HCT116 (cell line): Measurements from ENCODE around the gene SERHL2.
"Not testable (repeated sequence)": the region's sequence is repeated elsewhere in the genome, so short reads cannot be mapped to it uniquely, and the experiment has no call there.

Experiments used
- CEBPB ChIP-seq: IDR thresholded peaks from 2 replicates; pipeline ENCODE4 v1.6.1; 2012; ENCODE audit warnings: low read depth
- EGR1 ChIP-seq: IDR thresholded peaks from 2 replicates; pipeline ENCODE4 v1.6.1; 2012; ENCODE audit warnings: low read depth
- EZH2 ChIP-seq: fragments of 200-600 bp; sonication (generic); IDR thresholded peaks from 2 replicates; pipeline ENCODE4 v1.6.1; 2017; ENCODE audit warnings: antibody characterized with exemption, mixed run types
- EZH2phosphoT487 ChIP-seq: fragments of 200-600 bp; IDR thresholded peaks from 2 replicates; pipeline ENCODE4 v1.6.1; 2018; ENCODE audit warnings: antibody characterized with exemption, borderline replicate concordance
- FOSL1 ChIP-seq: IDR thresholded peaks from 2 replicates; pipeline ENCODE4 v1.6.1; 2012; ENCODE audit warnings: low read depth
- POLR2AphosphoS5 ChIP-seq: IDR thresholded peaks from 2 replicates; pipeline ENCODE4 v1.6.1; 2011; ENCODE audit warnings: mild to moderate bottlenecking, low read depth, low read length, moderate library complexity
- REST ChIP-seq: IDR thresholded peaks from 2 replicates; pipeline ENCODE4 v1.6.1; 2012; ENCODE audit warnings: low read depth
- SIN3A ChIP-seq: IDR thresholded peaks from 2 replicates; pipeline ENCODE4 v1.6.1; 2012; ENCODE audit warnings: low read depth
- TCF7L2 ChIP-seq: IDR thresholded peaks from 2 replicates; pipeline ENCODE4 v1.7.0; 2011; ENCODE audit warnings: borderline replicate concordance, inconsistent platforms; ENCODE audit not compliant: insufficient read depth, insufficient read length; ENCODE audit errors: extremely low read depth
- TF ChIP-seq, protein P1 (sequence below), 3 experiments: fragments of 200-600 bp in 1 of 3; sonication (generic) in 1 of 3; IDR thresholded peaks in 2 of 3; conservative IDR thresholded peaks in 1 of 3; 2 replicates each; pipeline ENCODE4 v1.5.1; 2012 to 2017; ENCODE audit warnings: low read depth in 2 of 3, low read length in 2 of 3, antibody characterized with exemption in 1 of 3, borderline replicate concordance in 1 of 3, control low read depth in 1 of 3, mild to moderate bottlenecking in 1 of 3, mixed read lengths in 1 of 3, mixed run types in 1 of 3, moderate library complexity in 1 of 3; ENCODE audit not compliant: insufficient read depth in 1 of 3
- TF ChIP-seq, protein P2 (sequence below): IDR thresholded peaks from 2 replicates; pipeline ENCODE4 v1.6.1; 2012

- TF ChIP-seq, protein P1, sequence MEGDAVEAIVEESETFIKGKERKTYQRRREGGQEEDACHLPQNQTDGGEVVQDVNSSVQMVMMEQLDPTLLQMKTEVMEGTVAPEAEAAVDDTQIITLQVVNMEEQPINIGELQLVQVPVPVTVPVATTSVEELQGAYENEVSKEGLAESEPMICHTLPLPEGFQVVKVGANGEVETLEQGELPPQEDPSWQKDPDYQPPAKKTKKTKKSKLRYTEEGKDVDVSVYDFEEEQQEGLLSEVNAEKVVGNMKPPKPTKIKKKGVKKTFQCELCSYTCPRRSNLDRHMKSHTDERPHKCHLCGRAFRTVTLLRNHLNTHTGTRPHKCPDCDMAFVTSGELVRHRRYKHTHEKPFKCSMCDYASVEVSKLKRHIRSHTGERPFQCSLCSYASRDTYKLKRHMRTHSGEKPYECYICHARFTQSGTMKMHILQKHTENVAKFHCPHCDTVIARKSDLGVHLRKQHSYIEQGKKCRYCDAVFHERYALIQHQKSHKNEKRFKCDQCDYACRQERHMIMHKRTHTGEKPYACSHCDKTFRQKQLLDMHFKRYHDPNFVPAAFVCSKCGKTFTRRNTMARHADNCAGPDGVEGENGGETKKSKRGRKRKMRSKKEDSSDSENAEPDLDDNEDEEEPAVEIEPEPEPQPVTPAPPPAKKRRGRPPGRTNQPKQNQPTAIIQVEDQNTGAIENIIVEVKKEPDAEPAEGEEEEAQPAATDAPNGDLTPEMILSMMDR (IDR thresholded peaks at IDR 0.05 in 2 of 3, conservative IDR thresholded peaks at IDR 0.05 in 1 of 3; ENCODE audit: borderline replicate concordance in 1 of 3, insufficient read depth in 1 of 3, low read depth in 2 of 3, low read length in 2 of 3), result peak in 1 of 3 experiments; percentile 11; a peak in 1 of 6 replicates
- not testable (repeated sequence) for TF ChIP-seq EZH2phosphoT487, EZH2, SIN3A, TCF7L2, POLR2AphosphoS5, CEBPB, EGR1, FOSL1, REST
- TF ChIP-seq, protein P2, sequence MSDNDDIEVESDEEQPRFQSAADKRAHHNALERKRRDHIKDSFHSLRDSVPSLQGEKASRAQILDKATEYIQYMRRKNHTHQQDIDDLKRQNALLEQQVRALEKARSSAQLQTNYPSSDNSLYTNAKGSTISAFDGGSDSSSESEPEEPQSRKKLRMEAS, result not testable (repeated sequence)
Observed at GRCh38 chr22:42512273-42512990, 41.3 kb upstream of the SERHL2 start.
